IMR-90 (cell line): ENCODE data around the gene PPP1R13B.

ENCODE experiments used
- POLR2A ChIP-seq: IDR thresholded peaks from 2 replicates; pipeline ENCODE4 v1.6.1; 2012; ENCODE audit warnings: mild to moderate bottlenecking, low read depth, low read length
- TF ChIP-seq, protein P1 (sequence below): conservative IDR thresholded peaks from 2 replicates; pipeline ENCODE4 v1.5.1; 2012; ENCODE audit warnings: mild to moderate bottlenecking, low read depth, low read length, improper control_type of control experiment

DNA sequence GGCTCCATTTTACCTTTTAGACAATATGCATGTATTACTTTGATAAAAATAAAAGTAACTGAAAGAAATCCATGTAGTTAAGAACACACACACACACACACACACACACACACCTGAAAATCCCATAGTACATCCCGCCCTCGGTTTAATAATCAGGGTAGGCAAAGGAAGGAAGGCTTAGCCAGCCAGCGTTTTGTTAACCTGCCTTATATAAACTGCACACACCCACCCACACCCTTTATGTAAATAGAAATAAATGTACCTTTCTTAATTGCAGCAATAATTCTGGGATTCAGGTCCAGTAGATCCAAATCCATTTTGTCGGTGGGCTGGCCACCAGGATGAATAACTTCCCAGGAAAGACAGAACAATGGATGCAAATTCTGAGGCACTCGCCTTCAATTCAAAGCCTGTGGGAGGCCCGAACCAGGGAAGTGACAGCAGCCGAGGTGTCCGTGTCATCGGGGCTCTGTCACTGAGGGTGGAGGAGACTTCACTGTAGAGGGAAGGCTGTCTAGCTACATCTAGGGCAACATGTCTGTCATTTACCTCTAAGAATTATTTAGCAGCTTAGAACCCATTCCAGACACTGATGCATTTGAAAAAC is 136.5 kb downstream of the PPP1R13B start:
- TF ChIP-seq, protein P1, sequence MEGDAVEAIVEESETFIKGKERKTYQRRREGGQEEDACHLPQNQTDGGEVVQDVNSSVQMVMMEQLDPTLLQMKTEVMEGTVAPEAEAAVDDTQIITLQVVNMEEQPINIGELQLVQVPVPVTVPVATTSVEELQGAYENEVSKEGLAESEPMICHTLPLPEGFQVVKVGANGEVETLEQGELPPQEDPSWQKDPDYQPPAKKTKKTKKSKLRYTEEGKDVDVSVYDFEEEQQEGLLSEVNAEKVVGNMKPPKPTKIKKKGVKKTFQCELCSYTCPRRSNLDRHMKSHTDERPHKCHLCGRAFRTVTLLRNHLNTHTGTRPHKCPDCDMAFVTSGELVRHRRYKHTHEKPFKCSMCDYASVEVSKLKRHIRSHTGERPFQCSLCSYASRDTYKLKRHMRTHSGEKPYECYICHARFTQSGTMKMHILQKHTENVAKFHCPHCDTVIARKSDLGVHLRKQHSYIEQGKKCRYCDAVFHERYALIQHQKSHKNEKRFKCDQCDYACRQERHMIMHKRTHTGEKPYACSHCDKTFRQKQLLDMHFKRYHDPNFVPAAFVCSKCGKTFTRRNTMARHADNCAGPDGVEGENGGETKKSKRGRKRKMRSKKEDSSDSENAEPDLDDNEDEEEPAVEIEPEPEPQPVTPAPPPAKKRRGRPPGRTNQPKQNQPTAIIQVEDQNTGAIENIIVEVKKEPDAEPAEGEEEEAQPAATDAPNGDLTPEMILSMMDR: no peak
- no peak for TF ChIP-seq POLR2A
